22Rv1 (cell line): ENCODE data around the gene KAZN.

Experiments
- H3K27ac ChIP-seq: fragments of 450-650 bp; 2 replicates; pipeline ENCODE4 v1.5.1; 2017
- ZFX ChIP-seq: fragments of 450-650 bp; IDR thresholded peaks from 2 replicates; pipeline ENCODE4 v1.6.1; 2017; ENCODE audit warnings: antibody characterized with exemption, borderline replicate concordance
- TF ChIP-seq, protein P1 (sequence below): fragments of 450-650 bp; IDR thresholded peaks from 2 replicates; pipeline ENCODE4 v1.5.1; 2017; ENCODE audit warnings: mild to moderate bottlenecking

Gene KAZN

DNA sequence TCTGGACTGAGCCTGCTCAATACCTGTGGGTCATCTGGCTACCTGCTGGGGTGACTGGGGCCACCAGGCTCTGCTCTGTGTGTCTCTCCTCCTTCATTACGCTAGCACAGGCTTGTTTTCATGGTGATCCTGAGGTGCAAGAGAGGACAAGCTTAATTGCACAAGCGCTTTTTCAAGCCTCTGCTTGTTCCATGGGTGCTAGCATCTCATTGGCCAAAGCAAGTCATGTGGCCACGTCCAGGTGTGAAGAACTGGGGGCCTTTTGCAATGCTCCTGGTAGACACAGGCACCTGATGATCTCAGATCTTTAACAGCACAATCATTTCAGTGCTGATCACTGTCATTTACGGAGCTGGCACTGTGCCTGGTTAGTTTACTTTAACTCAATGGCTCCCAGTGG, 114.6 kb downstream of the KAZN start:
- TF ChIP-seq, protein P1, sequence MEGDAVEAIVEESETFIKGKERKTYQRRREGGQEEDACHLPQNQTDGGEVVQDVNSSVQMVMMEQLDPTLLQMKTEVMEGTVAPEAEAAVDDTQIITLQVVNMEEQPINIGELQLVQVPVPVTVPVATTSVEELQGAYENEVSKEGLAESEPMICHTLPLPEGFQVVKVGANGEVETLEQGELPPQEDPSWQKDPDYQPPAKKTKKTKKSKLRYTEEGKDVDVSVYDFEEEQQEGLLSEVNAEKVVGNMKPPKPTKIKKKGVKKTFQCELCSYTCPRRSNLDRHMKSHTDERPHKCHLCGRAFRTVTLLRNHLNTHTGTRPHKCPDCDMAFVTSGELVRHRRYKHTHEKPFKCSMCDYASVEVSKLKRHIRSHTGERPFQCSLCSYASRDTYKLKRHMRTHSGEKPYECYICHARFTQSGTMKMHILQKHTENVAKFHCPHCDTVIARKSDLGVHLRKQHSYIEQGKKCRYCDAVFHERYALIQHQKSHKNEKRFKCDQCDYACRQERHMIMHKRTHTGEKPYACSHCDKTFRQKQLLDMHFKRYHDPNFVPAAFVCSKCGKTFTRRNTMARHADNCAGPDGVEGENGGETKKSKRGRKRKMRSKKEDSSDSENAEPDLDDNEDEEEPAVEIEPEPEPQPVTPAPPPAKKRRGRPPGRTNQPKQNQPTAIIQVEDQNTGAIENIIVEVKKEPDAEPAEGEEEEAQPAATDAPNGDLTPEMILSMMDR, result no peak
- no peak for TF ChIP-seq ZFX
- no peak overlapping the region for H3K27ac ChIP-seq

DNA sequence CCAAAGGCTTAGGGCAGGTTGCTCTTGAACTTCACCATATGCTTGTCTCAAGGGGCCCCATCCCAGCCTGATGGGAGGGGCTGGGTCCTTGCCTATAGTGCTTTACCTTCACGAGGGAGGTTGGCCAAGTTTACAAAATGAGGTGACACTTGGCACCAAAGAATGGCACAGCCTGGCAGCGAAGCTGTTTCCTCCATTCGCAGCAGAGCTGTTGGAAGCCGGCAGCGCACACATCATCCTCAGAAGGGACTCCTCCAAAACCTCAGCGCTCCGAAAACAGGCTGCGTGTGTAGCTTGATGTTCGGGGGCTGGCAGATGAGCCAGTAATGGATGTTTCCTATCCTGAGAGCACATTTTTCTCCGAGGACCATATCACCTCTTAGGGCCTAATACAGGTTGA, 116.8 kb downstream of the KAZN start:
- no peak for TF ChIP-seq ZFX
- TF ChIP-seq, protein P1, result no peak
- H3K27ac ChIP-seq, result no peak overlapping the region

DNA sequence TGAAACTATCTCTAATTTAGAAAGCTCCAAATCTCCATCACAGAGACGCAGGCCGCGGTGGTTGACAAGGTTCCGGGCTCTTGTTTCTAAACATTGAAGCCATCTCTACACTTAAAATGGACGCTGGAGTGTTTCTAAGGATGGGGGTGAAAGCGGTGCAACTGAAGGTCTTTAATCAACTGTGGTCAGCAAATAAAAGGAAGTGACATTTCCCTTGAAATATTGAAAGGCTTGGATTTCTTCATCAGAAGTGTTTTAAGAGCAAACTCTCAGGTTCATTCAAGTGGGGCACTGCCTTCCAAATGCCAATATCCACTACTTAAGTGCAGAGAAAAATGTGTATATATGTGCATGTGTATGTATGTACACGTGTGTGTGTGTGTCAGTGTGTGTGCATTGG, 117.3 kb downstream of the KAZN start:
- H3K27ac ChIP-seq, result no peak overlapping the region
- TF ChIP-seq, protein P1, result no peak
- TF ChIP-seq ZFX, result no peak

DNA sequence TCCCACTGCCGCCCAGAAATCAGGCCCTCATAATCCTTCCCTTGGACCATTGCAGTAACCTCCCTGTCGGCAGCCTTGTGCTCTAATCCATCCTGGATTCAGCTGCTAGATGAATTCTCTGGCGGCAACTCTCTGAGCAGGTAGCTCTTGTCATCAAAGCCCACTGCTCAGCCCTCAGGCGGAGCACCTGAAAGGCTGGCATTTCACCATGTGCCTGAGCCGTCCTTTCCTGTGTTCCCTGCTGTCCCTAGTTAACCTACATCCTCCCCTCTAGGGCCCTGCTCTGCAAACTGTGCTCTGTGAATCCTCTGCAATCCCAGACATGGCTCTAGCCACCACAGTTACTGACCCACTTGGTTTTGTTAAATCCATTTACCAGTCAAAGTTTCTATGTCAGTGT, 118.0 kb downstream of the KAZN start:
- TF ChIP-seq, protein P1, result no peak
- no peak for TF ChIP-seq ZFX

DNA sequence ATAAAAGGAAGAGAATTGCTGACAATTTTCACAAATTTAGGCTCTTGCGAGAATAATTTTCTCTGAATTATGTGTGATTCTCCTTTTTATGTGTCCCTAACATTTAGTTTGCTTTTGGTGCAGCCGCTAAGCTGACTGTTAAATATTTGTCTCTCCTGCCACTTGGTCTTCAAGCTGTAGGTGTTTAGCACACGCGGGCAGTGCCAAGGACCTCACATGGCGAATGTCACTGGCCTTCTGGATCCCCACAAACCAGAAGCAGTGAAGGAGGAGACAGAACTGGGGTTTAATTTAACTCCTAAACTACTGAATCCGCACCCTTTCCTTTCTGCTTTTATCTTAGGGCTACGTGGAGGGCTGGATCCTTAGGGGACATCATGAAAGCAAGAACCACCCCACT, 120.0 kb downstream of the KAZN start:
- no peak for TF ChIP-seq ZFX
- TF ChIP-seq, protein P1, result no peak
- H3K27ac ChIP-seq, result no peak overlapping the region

More for the DNA sequence above, 118.0 kb downstream of the KAZN start:
- H3K27ac ChIP-seq, result no peak overlapping the region

DNA sequence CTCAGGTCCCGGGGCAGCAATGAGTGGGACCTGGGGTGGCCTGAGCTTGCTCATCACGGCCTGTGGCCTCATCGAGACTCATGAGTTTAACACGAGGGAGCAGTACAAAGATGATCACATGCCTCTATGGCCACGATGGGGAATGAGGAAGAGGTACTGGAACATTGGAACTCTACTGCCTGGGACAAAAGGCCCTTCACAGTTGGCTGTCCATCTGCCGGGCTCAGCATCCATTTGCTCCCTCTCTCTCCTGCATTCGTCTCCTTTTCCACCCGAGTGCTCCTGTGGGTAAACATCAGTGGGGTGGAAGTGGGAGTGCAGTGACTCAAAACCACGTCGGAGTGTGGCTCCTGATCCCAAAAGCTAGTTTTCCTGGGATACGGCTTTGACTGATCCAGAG, 124.9 kb downstream of the KAZN start:
- H3K27ac ChIP-seq, result no peak overlapping the region
- no peak for TF ChIP-seq ZFX
- TF ChIP-seq, protein P1, result no peak

DNA sequence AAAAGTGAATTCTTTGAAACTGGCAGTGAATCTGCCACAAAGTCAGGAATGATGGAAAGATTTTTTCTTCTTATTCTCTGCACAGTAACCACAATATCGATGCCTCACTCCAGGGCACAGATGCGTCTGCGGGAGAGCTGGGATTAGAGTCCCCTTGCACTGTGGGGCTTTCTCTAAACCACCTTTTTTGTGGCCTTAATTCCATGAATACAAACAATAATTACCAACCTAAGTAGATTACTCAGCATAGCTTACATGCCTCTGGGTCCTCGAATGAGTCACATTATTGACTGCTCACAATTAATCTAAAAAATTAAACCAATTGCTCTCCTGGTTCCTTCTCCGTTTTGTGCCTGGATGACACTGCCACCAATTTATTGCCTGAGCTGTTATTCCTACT, 125.8 kb downstream of the KAZN start:
- H3K27ac ChIP-seq, result no peak overlapping the region
- TF ChIP-seq, protein P1, result no peak
- TF ChIP-seq ZFX, result no peak
